GM12878 (cell line): Measurements from ENCODE around the gene DSTN. TPM values are rescaled to one million over a fixed set of nuclear protein-coding genes. Genes with fewer than 3 reads are reported as not detected.

Experiments used
- MTA2 ChIP-seq: fragments of 450-650 bp; IDR thresholded peaks from 2 replicates; pipeline ENCODE4 v1.6.1; 2016; ENCODE audit warnings: low read depth, mild to moderate bottlenecking, moderate library complexity
- POLR2AphosphoS2 ChIP-seq: IDR thresholded peaks from 2 replicates; pipeline ENCODE4 v1.6.1; 2011; ENCODE audit warnings: low read depth, mild to moderate bottlenecking, low read length, improper control_type of control experiment, moderate library complexity
- ZBTB4 ChIP-seq: fragments of 450-650 bp; formaldehyde crosslinking; IDR thresholded peaks from 2 replicates; pipeline ENCODE4 v1.4.0; 2022; ENCODE audit warnings: mild to moderate bottlenecking, moderate library complexity
- polyA plus RNA-seq, 11 experiments: library from polyadenylated mRNA; depleted of rRNA in 4 of 11; unstranded in 6 of 11; stranded (reverse) in 5 of 11; fragments of >200 nt; fragmentation: Nextera tagmentation in 4 of 11; fragmentation: Illumina TruSeq in 1 of 11; extraction: Ambion mirVana in 4 of 11; extraction: Trizol in 1 of 11; gene quantifications; 1 replicate in 1 of 11; 2 replicates in 10 of 11; pipeline versions ENCODE4 v1.2.1 to v1.2.3, GENCODE V29; 2011 to 2016; ENCODE audit warnings: inconsistent platforms in 2 of 11, missing spikeins in 2 of 11, low read depth in 1 of 11
- total RNA-seq, 4 experiments: library from RNA; depleted of rRNA in 3 of 4; stranded (reverse); fragments of >200 nt in 3 of 4; fragmentation: Illumina TruSeq in 1 of 4; extraction: Trizol in 1 of 4; gene quantifications; 2 replicates each; pipeline versions ENCODE4 v1.2.1 to v1.2.3, GENCODE V29; 2013 to 2021
- TF ChIP-seq, protein P1 (sequence below): IDR thresholded peaks from 2 replicates; pipeline ENCODE4 v1.6.1; 2012; ENCODE audit warnings: improper control_type of control experiment, low read depth, low read length; ENCODE audit not compliant: insufficient replicate concordance

DSTN gene
- total and polyA plus RNA-seq, 10 of the 15 experiments (the other 5 are each of a cell fraction or from before 2014, with no cell fraction given), result 26.7 to 137 (median 40.8) TPM

DNA sequence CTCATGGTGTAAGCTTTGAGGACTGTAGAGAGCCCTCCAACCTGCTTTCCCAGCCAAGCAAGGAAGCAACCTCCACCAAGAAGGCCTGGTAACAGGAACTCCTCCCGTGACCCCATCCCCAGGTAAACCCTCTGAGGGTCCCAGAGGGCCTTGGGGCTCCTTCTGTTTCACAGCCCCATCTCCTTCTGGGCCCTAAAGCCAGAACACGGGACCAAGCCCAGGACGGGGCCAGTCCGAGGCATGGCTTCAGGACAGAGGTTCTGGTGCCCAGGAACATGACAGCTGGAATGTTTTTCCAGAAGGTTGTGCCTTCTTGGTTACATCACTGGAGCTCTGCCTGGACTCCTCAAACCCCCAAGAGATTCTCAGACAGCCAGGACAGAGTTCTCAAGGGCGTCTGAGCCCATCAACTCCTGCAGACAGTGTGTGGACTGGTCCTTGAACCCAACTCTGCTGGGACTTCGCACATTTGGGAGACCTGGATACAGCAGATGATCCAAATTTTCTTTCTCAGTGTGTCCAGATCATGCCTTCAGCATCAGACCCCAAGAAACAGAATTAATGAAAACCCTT lies 69.0 kb downstream of the DSTN start (continued):
- TF ChIP-seq ZBTB4 (CRISPR knock-in tag) (no peak), POLR2AphosphoS2 (no peak), MTA2 (no peak)
- TF ChIP-seq, protein P1, sequence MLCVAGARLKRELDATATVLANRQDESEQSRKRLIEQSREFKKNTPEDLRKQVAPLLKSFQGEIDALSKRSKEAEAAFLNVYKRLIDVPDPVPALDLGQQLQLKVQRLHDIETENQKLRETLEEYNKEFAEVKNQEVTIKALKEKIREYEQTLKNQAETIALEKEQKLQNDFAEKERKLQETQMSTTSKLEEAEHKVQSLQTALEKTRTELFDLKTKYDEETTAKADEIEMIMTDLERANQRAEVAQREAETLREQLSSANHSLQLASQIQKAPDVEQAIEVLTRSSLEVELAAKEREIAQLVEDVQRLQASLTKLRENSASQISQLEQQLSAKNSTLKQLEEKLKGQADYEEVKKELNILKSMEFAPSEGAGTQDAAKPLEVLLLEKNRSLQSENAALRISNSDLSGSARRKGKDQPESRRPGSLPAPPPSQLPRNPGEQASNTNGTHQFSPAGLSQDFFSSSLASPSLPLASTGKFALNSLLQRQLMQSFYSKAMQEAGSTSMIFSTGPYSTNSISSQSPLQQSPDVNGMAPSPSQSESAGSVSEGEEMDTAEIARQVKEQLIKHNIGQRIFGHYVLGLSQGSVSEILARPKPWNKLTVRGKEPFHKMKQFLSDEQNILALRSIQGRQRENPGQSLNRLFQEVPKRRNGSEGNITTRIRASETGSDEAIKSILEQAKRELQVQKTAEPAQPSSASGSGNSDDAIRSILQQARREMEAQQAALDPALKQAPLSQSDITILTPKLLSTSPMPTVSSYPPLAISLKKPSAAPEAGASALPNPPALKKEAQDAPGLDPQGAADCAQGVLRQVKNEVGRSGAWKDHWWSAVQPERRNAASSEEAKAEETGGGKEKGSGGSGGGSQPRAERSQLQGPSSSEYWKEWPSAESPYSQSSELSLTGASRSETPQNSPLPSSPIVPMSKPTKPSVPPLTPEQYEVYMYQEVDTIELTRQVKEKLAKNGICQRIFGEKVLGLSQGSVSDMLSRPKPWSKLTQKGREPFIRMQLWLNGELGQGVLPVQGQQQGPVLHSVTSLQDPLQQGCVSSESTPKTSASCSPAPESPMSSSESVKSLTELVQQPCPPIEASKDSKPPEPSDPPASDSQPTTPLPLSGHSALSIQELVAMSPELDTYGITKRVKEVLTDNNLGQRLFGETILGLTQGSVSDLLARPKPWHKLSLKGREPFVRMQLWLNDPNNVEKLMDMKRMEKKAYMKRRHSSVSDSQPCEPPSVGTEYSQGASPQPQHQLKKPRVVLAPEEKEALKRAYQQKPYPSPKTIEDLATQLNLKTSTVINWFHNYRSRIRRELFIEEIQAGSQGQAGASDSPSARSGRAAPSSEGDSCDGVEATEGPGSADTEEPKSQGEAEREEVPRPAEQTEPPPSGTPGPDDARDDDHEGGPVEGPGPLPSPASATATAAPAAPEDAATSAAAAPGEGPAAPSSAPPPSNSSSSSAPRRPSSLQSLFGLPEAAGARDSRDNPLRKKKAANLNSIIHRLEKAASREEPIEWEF, result no peak
- TF ChIP-seq, all 136 proteins: peak for 0
